GM19452 (cell line): Measurements from ENCODE around the gene ANGPTL3.

Source experiments
- ATAC-seq: cut with Tn5 transposase; IDR thresholded peaks from one replicate; pipeline ENCODE4 v1.9.1; 2021; ENCODE audit not compliant: unreplicated experiment

Gene ANGPTL3

DNA sequence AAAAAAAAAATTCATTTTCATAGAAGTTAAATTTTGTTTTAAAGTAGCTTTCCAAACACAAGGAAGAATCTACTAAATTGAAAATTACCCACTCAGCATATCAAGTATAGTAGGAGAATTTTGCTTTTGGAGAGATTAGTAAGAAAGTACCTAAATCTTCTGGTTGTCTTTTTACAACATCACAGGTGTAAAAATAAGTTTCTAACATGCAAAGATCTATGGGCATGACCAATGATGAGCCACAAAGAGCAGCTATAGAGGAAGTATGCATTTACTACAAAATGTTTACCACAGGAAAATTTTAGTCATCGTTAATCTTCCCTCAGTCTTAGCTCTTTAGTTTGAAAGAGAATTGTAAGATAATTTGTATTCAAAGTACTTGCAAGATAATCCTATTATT, 28.1 kb downstream of the ANGPTL3 start:
- ATAC-seq = no peak

GRCh38 chr1:62628506-62628905, 31.2 kb downstream of the ANGPTL3 start:
- no peak for ATAC-seq

DNA sequence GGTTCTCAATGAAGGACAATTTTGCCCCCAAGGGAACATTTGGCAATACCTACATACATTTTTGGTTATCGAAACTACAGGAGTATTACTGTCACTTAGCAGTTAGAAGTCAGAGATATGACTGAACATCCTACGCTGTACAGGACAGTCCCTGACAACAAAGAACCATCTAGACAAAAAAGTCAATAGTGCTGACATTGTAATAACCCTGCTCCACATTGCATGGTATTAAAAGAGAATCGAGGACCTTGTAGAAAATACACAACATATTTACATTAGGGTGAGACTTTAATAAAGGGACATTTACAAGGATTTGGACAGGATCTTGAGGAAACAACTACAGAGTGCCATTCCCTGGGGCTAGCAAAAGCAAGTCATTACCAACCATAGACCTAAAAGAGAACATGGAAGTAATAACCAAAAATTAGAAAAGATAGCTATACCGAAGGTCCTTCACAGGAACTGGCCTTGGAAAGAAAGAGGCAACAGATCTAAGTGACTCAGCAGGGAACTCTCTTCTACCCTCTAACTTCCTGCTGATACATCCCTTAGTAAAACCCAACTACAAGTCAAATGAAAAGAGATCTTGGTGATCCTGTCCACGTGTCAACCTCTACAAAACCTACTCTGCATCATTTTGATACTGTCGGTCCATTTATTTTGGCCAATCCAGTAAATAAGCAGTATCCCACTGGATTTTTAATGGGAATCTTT, 40.2 kb downstream of the ANGPTL3 start:
- no peak for ATAC-seq

- ATAC-seq = no peak
These were observed 46.0 kb downstream of the ANGPTL3 start for GRCh38 chr1:62643283-62643682.

GRCh38 chr1:62652387-62652786, 55.1 kb downstream of the ANGPTL3 start:
- no peak for ATAC-seq

GRCh38 chr1:62654744-62655143, 57.4 kb downstream of the ANGPTL3 start:
- no peak for ATAC-seq
